ENCODE measurements around the gene FBLIM1.

FBLIM1 gene

GRCh38 chr1:15724949-15725880 lies 33.4 kb upstream of the FBLIM1 start:
- no peak for DNase-seq (ENCODE audit: low spot score)
- Histone ChIP-seq H3K14ac (ENCODE audit: low read length) (no peak overlapping the region), H2BK12ac (ENCODE audit: low read length) (no peak overlapping the region), H3K27me3 (ENCODE audit: control insufficient read depth in 3 of 3, insufficient read depth in 3 of 3, low read depth in 1 of 3, low read length in 3 of 3) (no peaks in the 10 kb centered on the region), H4K91ac (ENCODE audit: low read depth, low read length, poor library complexity) (no peak overlapping the region), H2AFZ (ENCODE audit: low read length) (no peak overlapping the region), H3K9me3 (replicated peaks in 1 of 2; ENCODE audit: control insufficient read depth in 2 of 2, insufficient read depth in 1 of 2, low read depth in 1 of 2, low read length in 2 of 2) (no peaks in the 10 kb centered on the region), H3K4me1 (ENCODE audit: control insufficient read depth in 2 of 2, insufficient read depth in 1 of 2, low read depth in 1 of 2, low read length in 2 of 2) (no peaks in the 10 kb centered on the region), H3K4me2 (ENCODE audit: insufficient read depth, low read length, poor library complexity, severe bottlenecking) (no peak overlapping the region), H4K8ac (ENCODE audit: low read depth, low read length) (no peak overlapping the region), H3K79me1 (ENCODE audit: low read depth, low read length) (peaks cover 5% of the 10 kb centered on the region), H3K4me3 (ENCODE audit: low read length in 2 of 2) (no peak overlapping the region), H2BK120ac (ENCODE audit: low read depth, low read length) (no peak overlapping the region), H2BK5ac (ENCODE audit: low read length) (no peak overlapping the region), H2BK15ac (ENCODE audit: low read length) (no peak overlapping the region), H3K9ac (ENCODE audit: low read depth, low read length, poor library complexity) (no peak overlapping the region), H3K4ac (ENCODE audit: low read length) (no peak overlapping the region), H3K36me3 (replicated peaks in 1 of 2; ENCODE audit: control insufficient read depth in 2 of 2, insufficient read depth in 2 of 2, low read length in 2 of 2) (peaks cover 54 to 84% of the 10 kb centered on the region in 2 donors), H3K18ac (ENCODE audit: low read length) (no peak overlapping the region), H3K23ac (ENCODE audit: low read depth, low read length, poor library complexity) (peak overlapping the region; percentile 43), H2AK5ac (ENCODE audit: low read depth, low read length) (no peak overlapping the region), H3K27ac (replicated peaks; ENCODE audit: low read length) (no peak overlapping the region)
- WGBS, 2 donors (ENCODE audit: extremely low coverage in 2 of 2, insufficient read length in 2 of 2, insufficient replicate concordance in 1 of 2) = no CpG with 5 or more reads among the region's 26 CpGs

- WGBS, 2 donors (ENCODE audit: extremely low coverage in 2 of 2, insufficient read length in 2 of 2, insufficient replicate concordance in 1 of 2) = no CpG with 5 or more reads among the region's 9 CpGs
- Histone ChIP-seq H3K4me1 (ENCODE audit: control insufficient read depth in 2 of 2, insufficient read depth in 1 of 2, low read depth in 1 of 2, low read length in 2 of 2) (no peaks in the 10 kb centered on the region), H3K4me2 (ENCODE audit: insufficient read depth, low read length, poor library complexity, severe bottlenecking) (no peak overlapping the region), H2AFZ (ENCODE audit: low read length) (no peak overlapping the region), H3K4ac (ENCODE audit: low read length) (no peak overlapping the region), H4K8ac (ENCODE audit: low read depth, low read length) (no peak overlapping the region), H3K27ac (replicated peaks; ENCODE audit: low read length) (no peak overlapping the region), H3K9ac (ENCODE audit: low read depth, low read length, poor library complexity) (no peak overlapping the region), H3K79me1 (ENCODE audit: low read depth, low read length) (peaks cover 2% of the 10 kb centered on the region), H2BK120ac (ENCODE audit: low read depth, low read length) (no peak overlapping the region), H3K23ac (ENCODE audit: low read depth, low read length, poor library complexity) (no peak overlapping the region), H2BK5ac (ENCODE audit: low read length) (no peak overlapping the region), H4K91ac (ENCODE audit: low read depth, low read length, poor library complexity) (no peak overlapping the region), H3K9me3 (replicated peaks in 1 of 2; ENCODE audit: control insufficient read depth in 2 of 2, insufficient read depth in 1 of 2, low read depth in 1 of 2, low read length in 2 of 2) (no peaks in the 10 kb centered on the region), H3K14ac (ENCODE audit: low read length) (peak overlapping the region; percentile 71), H2BK12ac (ENCODE audit: low read length) (no peak overlapping the region), H3K36me3 (replicated peaks in 1 of 2; ENCODE audit: control insufficient read depth in 2 of 2, insufficient read depth in 2 of 2, low read length in 2 of 2) (peaks cover 58 to 87% of the 10 kb centered on the region in 2 donors), H2BK15ac (ENCODE audit: low read length) (no peak overlapping the region), H3K4me3 (ENCODE audit: low read length in 2 of 2) (no peak overlapping the region), H3K18ac (ENCODE audit: low read length) (no peak overlapping the region), H2AK5ac (ENCODE audit: low read depth, low read length) (no peak overlapping the region), H3K27me3 (ENCODE audit: control insufficient read depth in 3 of 3, insufficient read depth in 3 of 3, low read depth in 1 of 3, low read length in 3 of 3) (no peaks in the 10 kb centered on the region)
- DNase-seq (ENCODE audit: low spot score) = no peak
These were observed 32.1 kb upstream of the FBLIM1 start for GRCh38 chr1:15726508-15726907.

GRCh38 chr1:15727021-15727420 lies 31.6 kb upstream of the FBLIM1 start:
- Histone ChIP-seq H3K4me2 (ENCODE audit: insufficient read depth, low read length, poor library complexity, severe bottlenecking) (no peak overlapping the region), H3K36me3 (replicated peaks in 1 of 2; ENCODE audit: control insufficient read depth in 2 of 2, insufficient read depth in 2 of 2, low read length in 2 of 2) (peaks cover 61 to 87% of the 10 kb centered on the region in 2 donors), H3K79me1 (ENCODE audit: low read depth, low read length) (peaks cover 2% of the 10 kb centered on the region), H2BK120ac (ENCODE audit: low read depth, low read length) (no peak overlapping the region), H2BK15ac (ENCODE audit: low read length) (no peak overlapping the region), H3K27ac (replicated peaks; ENCODE audit: low read length) (no peak overlapping the region), H4K8ac (ENCODE audit: low read depth, low read length) (no peak overlapping the region), H3K9me3 (replicated peaks in 1 of 2; ENCODE audit: control insufficient read depth in 2 of 2, insufficient read depth in 1 of 2, low read depth in 1 of 2, low read length in 2 of 2) (no peaks in the 10 kb centered on the region), H3K4me1 (ENCODE audit: control insufficient read depth in 2 of 2, insufficient read depth in 1 of 2, low read depth in 1 of 2, low read length in 2 of 2) (no peaks in the 10 kb centered on the region), H3K27me3 (ENCODE audit: control insufficient read depth in 3 of 3, insufficient read depth in 3 of 3, low read depth in 1 of 3, low read length in 3 of 3) (no peaks in the 10 kb centered on the region), H2AK5ac (ENCODE audit: low read depth, low read length) (no peak overlapping the region), H3K18ac (ENCODE audit: low read length) (no peak overlapping the region), H3K23ac (ENCODE audit: low read depth, low read length, poor library complexity) (peak overlapping the region; percentile 43), H2AFZ (ENCODE audit: low read length) (no peak overlapping the region), H3K4ac (ENCODE audit: low read length) (no peak overlapping the region), H2BK12ac (ENCODE audit: low read length) (no peak overlapping the region), H3K14ac (ENCODE audit: low read length) (no peak overlapping the region), H3K9ac (ENCODE audit: low read depth, low read length, poor library complexity) (peak overlapping the region; percentile 44), H4K91ac (ENCODE audit: low read depth, low read length, poor library complexity) (no peak overlapping the region), H2BK5ac (ENCODE audit: low read length) (no peak overlapping the region), H3K4me3 (ENCODE audit: low read length in 2 of 2) (peak overlapping the region in 1 of 2 donors; percentile 9)
- WGBS, 2 donors (ENCODE audit: extremely low coverage in 2 of 2, insufficient read length in 2 of 2, insufficient replicate concordance in 1 of 2) = no CpG with 5 or more reads among the region's 21 CpGs
- no peak for DNase-seq (ENCODE audit: low spot score)

- peaks cover 63 to 89% of the 10 kb centered on the region in 2 donors for H3K36me3 ChIP-seq (replicated peaks in 1 of 2; ENCODE audit: control insufficient read depth in 2 of 2, insufficient read depth in 2 of 2, low read length in 2 of 2)
- H2AK5ac ChIP-seq (ENCODE audit: low read depth, low read length) = no peak overlapping the region
- H3K4me1 ChIP-seq (ENCODE audit: control insufficient read depth in 2 of 2, insufficient read depth in 1 of 2, low read depth in 1 of 2, low read length in 2 of 2) = no peaks in the 10 kb centered on the region
- peaks cover 2% of the 10 kb centered on the region for H3K79me1 ChIP-seq (ENCODE audit: low read depth, low read length)
- H3K27me3 ChIP-seq (ENCODE audit: control insufficient read depth in 3 of 3, insufficient read depth in 3 of 3, low read depth in 1 of 3, low read length in 3 of 3) = no peaks in the 10 kb centered on the region
- no peak overlapping the region for H2BK15ac ChIP-seq (ENCODE audit: low read length)
- no peaks in the 10 kb centered on the region for H3K9me3 ChIP-seq (replicated peaks in 1 of 2; ENCODE audit: control insufficient read depth in 2 of 2, insufficient read depth in 1 of 2, low read depth in 1 of 2, low read length in 2 of 2)
- H2BK5ac ChIP-seq (ENCODE audit: low read length) = no peak overlapping the region
- no CpG with 5 or more reads among the region's 13 CpGs for WGBS, 2 donors (ENCODE audit: extremely low coverage in 2 of 2, insufficient read length in 2 of 2, insufficient replicate concordance in 1 of 2)
- no peak overlapping the region for H3K4ac ChIP-seq (ENCODE audit: low read length)
- peak overlapping the region; percentile 57 for H3K23ac ChIP-seq (ENCODE audit: low read depth, low read length, poor library complexity)
- no peak overlapping the region for H3K14ac ChIP-seq (ENCODE audit: low read length)
- DNase-seq (ENCODE audit: low spot score) = no peak
- H4K91ac ChIP-seq (ENCODE audit: low read depth, low read length, poor library complexity) = no peak overlapping the region
- H2BK12ac ChIP-seq (ENCODE audit: low read length) = no peak overlapping the region
- no peak overlapping the region for H3K27ac ChIP-seq (replicated peaks; ENCODE audit: low read length)
- no peak overlapping the region for H3K4me2 ChIP-seq (ENCODE audit: insufficient read depth, low read length, poor library complexity, severe bottlenecking)
- H3K18ac ChIP-seq (ENCODE audit: low read length) = no peak overlapping the region
- H2AFZ ChIP-seq (ENCODE audit: low read length) = no peak overlapping the region
- H2BK120ac ChIP-seq (ENCODE audit: low read depth, low read length) = no peak overlapping the region
- H3K9ac ChIP-seq (ENCODE audit: low read depth, low read length, poor library complexity) = no peak overlapping the region
- H4K8ac ChIP-seq (ENCODE audit: low read depth, low read length) = no peak overlapping the region
- H3K4me3 ChIP-seq (ENCODE audit: low read length in 2 of 2) = no peak overlapping the region
These were observed 31.2 kb upstream of the FBLIM1 start for GRCh38 chr1:15727424-15727823.
